Left ventricle myocardium inferior (tissue), 1 donor: ENCODE results near the gene CAMK1D. TPM values are rescaled to one million over a fixed set of nuclear protein-coding genes. Genes with fewer than 3 reads are reported as not detected.

ENCODE experiments used
- DNase-seq: peaks from one replicate; pipeline ENCODE4 v3.0.0-alpha.2; 2020
- H3K27ac ChIP-seq: fragments of 200-600 bp; replicated peaks from 2 replicates; pipeline ENCODE4 v1.8.0; 2021
- H3K27me3 ChIP-seq: fragments of 200-600 bp; 2 replicates; pipeline ENCODE4 v1.8.0; 2021; ENCODE audit warnings: low read depth
- H3K36me3 ChIP-seq: fragments of 200-600 bp; 2 replicates; pipeline ENCODE4 v1.8.0; 2021
- H3K4me1 ChIP-seq: fragments of 200-600 bp; 2 replicates; pipeline ENCODE4 v1.8.0; 2021
- H3K4me3 ChIP-seq: fragments of 200-600 bp; 2 replicates; pipeline ENCODE4 v1.8.0; 2021; ENCODE audit warnings: mild to moderate bottlenecking, moderate library complexity
- H3K9me3 ChIP-seq: fragments of 200-600 bp; replicated peaks from 2 replicates; pipeline ENCODE4 v1.8.0; 2021
- intact Hi-C: fragments of 100-400 bp; cut with micrococcal nuclease; formaldehyde crosslinking; loops from one replicate; pipeline ENCODE4 v1.11.0; 2022
- total RNA-seq: library from RNA; stranded (reverse); fragmentation: NEBNext Ultra II Directional; extraction: Animal tissue kit (Norgen Biotek cat#: 25700); gene quantifications from one replicate; pipeline ENCODE4 v1.2.1, GENCODE V29; 2021
- TF ChIP-seq, protein P1 (sequence below): fragments of 200-600 bp; IDR thresholded peaks from 2 replicates; pipeline ENCODE4 v1.8.0; 2021; ENCODE audit warnings: antibody characterized with exemption, mild to moderate bottlenecking, borderline replicate concordance
- donor health status: DM: no; HTN: yes; CAD: no; lungs with severe emphysema.

Gene CAMK1D
- total RNA-seq, 1 donor from 2014 or later: 2.5 TPM

DNA sequence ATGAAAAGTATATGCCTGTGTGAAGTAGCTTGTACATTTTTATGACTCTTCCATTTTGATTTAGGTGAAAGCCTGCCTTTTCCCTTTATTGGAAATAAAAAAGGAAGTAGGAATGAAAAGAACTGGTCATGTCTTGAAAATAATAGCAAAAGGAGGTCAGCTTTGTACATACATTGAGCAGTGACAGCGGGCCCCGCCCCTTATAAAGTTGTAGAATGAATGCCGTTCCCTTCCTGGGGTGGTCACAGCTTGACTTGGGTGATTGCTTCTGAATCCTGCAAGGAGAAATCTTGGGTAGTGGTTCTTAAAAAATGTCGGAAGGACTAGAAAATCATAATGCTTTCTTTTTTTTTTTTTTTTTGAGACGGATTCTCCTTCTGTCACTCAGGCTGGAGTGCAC, 31.7 kb downstream of the CAMK1D start:
- TF ChIP-seq, protein P1, sequence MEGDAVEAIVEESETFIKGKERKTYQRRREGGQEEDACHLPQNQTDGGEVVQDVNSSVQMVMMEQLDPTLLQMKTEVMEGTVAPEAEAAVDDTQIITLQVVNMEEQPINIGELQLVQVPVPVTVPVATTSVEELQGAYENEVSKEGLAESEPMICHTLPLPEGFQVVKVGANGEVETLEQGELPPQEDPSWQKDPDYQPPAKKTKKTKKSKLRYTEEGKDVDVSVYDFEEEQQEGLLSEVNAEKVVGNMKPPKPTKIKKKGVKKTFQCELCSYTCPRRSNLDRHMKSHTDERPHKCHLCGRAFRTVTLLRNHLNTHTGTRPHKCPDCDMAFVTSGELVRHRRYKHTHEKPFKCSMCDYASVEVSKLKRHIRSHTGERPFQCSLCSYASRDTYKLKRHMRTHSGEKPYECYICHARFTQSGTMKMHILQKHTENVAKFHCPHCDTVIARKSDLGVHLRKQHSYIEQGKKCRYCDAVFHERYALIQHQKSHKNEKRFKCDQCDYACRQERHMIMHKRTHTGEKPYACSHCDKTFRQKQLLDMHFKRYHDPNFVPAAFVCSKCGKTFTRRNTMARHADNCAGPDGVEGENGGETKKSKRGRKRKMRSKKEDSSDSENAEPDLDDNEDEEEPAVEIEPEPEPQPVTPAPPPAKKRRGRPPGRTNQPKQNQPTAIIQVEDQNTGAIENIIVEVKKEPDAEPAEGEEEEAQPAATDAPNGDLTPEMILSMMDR: no peak
- Histone ChIP-seq H3K4me3 (no peak overlapping the region), H3K4me1 (no peaks in the 10 kb centered on the region), H3K36me3 (no peaks in the 10 kb centered on the region), H3K27ac (no peak overlapping the region), H3K9me3 (peaks cover 6% of the 10 kb centered on the region), H3K27me3 (no peaks in the 10 kb centered on the region)
- intact Hi-C loops: no loop called here
- no peak for DNase-seq

DNA sequence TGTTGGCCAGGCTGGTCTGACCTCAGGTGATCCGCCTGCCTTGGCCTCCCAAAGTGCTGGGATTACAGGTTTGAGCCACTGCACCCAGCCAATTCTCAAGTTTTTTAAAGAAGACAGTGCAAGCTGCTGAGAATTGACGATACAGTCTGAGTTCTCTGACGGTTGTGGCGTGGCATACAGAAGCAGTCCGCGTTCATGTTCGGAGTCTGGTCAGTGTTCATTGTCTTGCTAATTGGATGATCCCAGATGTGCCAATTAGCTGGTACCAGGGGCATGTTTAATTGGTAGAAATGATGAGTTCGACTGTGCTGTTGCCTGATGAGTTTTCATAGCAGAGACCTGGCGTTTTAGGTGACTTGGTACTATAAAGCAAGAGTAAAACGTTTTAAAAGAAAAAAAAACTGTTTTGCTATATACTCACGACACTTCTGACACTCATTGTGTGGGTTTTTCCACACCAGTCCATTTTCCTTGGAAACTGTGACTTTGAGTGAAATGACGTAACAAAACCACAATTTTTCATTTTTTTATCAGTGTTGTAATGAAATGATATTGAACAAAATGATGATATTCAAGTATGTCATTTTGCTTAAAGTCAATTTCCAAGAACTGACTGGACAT, 32.3 kb downstream of the CAMK1D start:
- H3K4me1 ChIP-seq: no peaks in the 10 kb centered on the region
- no peak overlapping the region for H3K27ac ChIP-seq
- intact Hi-C loops: no loop called here
- peaks cover 6% of the 10 kb centered on the region for H3K9me3 ChIP-seq
- TF ChIP-seq, protein P1: no peak
- H3K27me3 ChIP-seq: no peaks in the 10 kb centered on the region
- no peak for DNase-seq
- H3K36me3 ChIP-seq: no peaks in the 10 kb centered on the region
- H3K4me3 ChIP-seq: no peak overlapping the region

DNA sequence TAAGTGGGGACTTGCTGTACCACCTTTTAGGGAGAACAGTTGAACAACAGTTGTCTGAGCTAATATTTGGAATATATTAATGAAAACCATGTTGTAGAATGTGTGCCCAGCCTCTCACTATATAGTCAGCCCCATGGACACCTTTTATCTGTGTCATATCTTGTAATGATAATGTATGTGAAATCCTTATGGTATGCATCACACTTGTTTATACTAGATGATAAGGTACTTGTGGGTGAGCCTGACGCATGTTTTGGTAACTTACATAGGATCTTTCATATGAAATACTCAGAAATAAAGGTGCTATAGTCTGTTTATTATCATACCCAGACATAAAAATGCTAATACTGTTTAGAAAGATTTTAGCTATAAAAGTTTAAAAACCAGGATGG, 32.8 kb downstream of the CAMK1D start:
- intact Hi-C loops: no loop called here
- Histone ChIP-seq H3K9me3 (peaks cover 6% of the 10 kb centered on the region), H3K4me1 (no peaks in the 10 kb centered on the region), H3K27me3 (no peaks in the 10 kb centered on the region), H3K36me3 (no peaks in the 10 kb centered on the region), H3K27ac (no peak overlapping the region), H3K4me3 (no peak overlapping the region)
- no peak for DNase-seq
- TF ChIP-seq, protein P1: no peak

DNA sequence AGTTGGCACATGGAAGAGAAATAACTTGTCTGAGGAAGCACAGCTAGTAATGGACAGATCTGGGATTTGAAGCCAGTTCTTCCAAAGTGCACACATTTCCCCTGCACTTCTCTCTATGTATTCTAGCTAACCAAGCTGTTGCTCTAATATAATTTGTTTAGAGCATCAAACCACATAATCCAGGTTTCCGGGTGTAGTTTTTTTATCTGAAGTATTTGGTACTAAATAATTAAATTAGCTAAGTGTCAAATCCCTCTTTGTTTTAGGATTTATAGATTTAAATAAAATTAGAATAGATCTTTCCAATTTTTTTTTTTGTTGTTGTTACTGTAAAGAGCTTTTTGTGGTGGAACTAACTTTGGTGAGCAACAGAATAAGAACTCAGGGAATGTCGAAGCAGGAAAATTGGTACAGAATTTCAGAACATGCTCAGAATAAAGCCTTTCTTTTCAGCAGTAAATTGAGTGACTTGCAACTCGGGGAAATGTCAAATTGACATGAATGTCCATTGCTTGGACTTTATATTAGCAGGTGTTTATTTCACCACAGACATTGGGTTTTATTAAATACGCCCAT, 33.7 kb downstream of the CAMK1D start:
- Histone ChIP-seq H3K4me3 (no peak overlapping the region), H3K36me3 (no peaks in the 10 kb centered on the region), H3K27ac (no peak overlapping the region), H3K4me1 (no peaks in the 10 kb centered on the region), H3K27me3 (no peaks in the 10 kb centered on the region), H3K9me3 (peaks cover 6% of the 10 kb centered on the region)
- TF ChIP-seq, protein P1: no peak
- no peak for DNase-seq
- intact Hi-C loops: no loop called here

DNA sequence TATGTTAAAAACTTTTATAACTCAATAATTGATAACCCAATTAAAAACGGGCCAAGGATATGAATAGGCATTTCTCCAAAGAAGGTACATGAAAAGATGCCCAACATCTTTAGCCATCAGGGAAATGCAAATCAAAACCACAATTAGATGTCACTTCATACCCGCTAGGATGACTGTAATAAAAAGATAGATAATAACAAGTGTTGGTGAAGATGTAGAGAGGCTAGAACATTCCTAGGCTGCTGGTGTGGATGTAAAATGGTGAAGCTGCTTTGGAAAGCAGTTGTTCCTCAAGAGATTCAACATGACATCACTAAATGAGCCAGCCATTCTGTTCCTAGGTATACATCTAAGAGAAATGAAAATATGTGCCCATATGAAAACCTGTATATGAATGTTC, 35.6 kb downstream of the CAMK1D start:
- intact Hi-C loops: no loop called here
- peaks cover 13% of the 10 kb centered on the region for H3K4me1 ChIP-seq
- H3K4me3 ChIP-seq: no peak overlapping the region
- no peak for DNase-seq
- H3K27me3 ChIP-seq: no peaks in the 10 kb centered on the region
- H3K27ac ChIP-seq: no peak overlapping the region
- no peaks in the 10 kb centered on the region for H3K36me3 ChIP-seq
- TF ChIP-seq, protein P1: no peak
- H3K9me3 ChIP-seq: peaks cover 6% of the 10 kb centered on the region
